Central memory CD8-positive, alpha-beta T cell (primary cell): ENCODE results near the gene CCDC24.

Experiments used
- ATAC-seq: fragments of 150-1000 bp; cut with Tn5 transposase; replicated peaks from 2 replicates; pipeline ENCODE4 v1.10.0; 2022; ENCODE audit warnings: mild to moderate bottlenecking, moderate FRiP score, moderate number of reproducible peaks; ENCODE audit not compliant: poor library complexity, severe bottlenecking; ENCODE audit errors: extremely low read depth
- DNase-seq, 2 donors: peaks; one replicate each; pipeline ENCODE4 v3.0.0; 2021; ENCODE audit warnings: low spot score in 2 of 2
- H3K27ac Mint-ChIP-seq: one replicate; pipeline ENCODE4 v1.8.0; 2022; ENCODE audit warnings: low read depth, mild to moderate bottlenecking, moderate library complexity, mixed read lengths
- H3K27me3 Mint-ChIP-seq: one replicate; pipeline ENCODE4 v1.8.0; 2022; ENCODE audit warnings: mixed read lengths
- H3K36me3 Mint-ChIP-seq: one replicate; pipeline ENCODE4 v1.8.0; 2022; ENCODE audit warnings: mild to moderate bottlenecking, moderate library complexity, mixed read lengths; ENCODE audit not compliant: insufficient read depth
- H3K4me1 Mint-ChIP-seq: one replicate; pipeline ENCODE4 v1.8.0; 2022; ENCODE audit warnings: mixed read lengths
- H3K4me3 Mint-ChIP-seq: one replicate; pipeline ENCODE4 v1.8.0; 2022; ENCODE audit warnings: mild to moderate bottlenecking, moderate library complexity, mixed read lengths
- H3K9me3 Mint-ChIP-seq: one replicate; pipeline ENCODE4 v1.8.0; 2022; ENCODE audit warnings: mixed read lengths

Gene CCDC24

DNA sequence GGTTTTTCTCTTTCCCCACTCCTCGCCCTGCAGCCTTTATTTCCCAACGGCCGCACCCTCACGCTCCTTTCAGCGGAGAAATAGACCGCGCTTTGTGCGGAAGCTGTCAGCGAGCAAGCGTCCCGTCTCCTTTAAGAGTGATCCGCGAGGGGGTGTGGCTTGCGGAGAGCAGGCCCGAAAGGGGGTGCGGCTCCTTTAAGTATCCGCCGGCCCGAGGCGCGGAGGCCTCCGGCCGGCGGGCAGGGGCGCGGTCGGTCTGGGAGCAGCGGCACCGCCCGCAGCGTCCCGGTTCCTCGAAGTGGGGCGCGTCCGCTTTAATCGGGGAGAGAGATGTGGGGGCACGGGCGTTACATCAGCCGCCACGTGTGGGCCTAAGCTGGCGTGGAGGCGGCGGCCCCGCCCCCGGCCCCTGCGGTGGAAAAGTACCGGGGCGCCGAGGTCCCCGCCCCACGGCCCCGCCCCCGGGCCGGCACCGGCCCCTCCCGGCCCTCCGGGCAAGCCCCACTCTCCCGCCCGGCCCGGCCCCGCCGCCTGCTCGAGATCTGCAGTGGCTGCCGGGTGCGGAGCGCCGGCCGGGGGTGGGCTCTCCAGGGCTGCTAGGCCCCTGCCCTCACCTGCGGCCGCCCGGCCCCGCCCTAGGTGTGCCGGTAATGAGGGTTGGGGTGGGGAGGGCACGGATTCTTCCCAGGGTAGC, 38.7 kb downstream of the CCDC24 start:
- Mint-ChIP-seq H3K9me3 (no peaks in the 10 kb centered on the region), H3K4me3 (peak overlapping the region; percentile 83), H3K27ac (peak overlapping the region; percentile 90), H3K36me3 (peaks cover 10% of the 10 kb centered on the region), H3K27me3 (no peaks in the 10 kb centered on the region), H3K4me1 (peaks cover 16% of the 10 kb centered on the region)
- ATAC-seq (peak; percentile 82), DNase-seq (peak; percentile 66 to 69)

DNA sequence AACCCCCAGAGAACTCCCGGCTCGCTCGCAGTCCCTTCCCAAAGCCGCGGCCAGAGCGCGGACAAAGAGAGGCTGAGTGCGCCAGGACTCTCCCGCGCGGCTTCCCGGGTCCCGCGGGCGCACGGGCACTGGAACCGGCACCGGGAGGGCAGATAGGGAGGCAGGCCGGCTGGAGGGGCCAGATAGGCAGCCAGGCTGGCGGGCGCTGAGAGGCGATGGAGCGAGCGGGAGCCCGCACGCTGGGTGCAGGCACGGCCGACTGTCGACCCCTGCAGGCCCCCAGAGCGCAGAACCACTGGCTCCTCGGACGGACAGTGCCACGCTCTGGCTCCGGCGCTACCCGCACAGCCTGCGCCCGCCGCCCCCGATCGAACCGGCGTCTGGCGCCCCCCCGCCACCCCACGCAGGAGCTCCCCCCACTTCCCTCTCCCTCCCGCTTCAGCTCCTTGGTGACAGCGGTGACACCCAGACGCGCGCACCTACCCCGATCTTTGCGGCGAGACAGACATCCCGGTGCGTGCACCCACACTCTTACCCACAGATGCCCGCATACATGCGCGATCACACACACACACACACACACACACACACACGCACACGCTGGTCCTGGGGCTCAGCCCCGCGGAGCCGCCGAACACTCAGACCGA, 39.3 kb downstream of the CCDC24 start:
- H3K4me1 Mint-ChIP-seq, result peaks cover 16% of the 10 kb centered on the region
- DNase-seq, result peak; percentile 26 to 41
- no peaks in the 10 kb centered on the region for H3K27me3 Mint-ChIP-seq
- no peaks in the 10 kb centered on the region for H3K9me3 Mint-ChIP-seq
- ATAC-seq, result peak; percentile 22
- H3K27ac Mint-ChIP-seq, result peak overlapping the region; percentile 74
- H3K4me3 Mint-ChIP-seq, result peak overlapping the region; percentile 83
- H3K36me3 Mint-ChIP-seq, result peaks cover 10% of the 10 kb centered on the region

DNA sequence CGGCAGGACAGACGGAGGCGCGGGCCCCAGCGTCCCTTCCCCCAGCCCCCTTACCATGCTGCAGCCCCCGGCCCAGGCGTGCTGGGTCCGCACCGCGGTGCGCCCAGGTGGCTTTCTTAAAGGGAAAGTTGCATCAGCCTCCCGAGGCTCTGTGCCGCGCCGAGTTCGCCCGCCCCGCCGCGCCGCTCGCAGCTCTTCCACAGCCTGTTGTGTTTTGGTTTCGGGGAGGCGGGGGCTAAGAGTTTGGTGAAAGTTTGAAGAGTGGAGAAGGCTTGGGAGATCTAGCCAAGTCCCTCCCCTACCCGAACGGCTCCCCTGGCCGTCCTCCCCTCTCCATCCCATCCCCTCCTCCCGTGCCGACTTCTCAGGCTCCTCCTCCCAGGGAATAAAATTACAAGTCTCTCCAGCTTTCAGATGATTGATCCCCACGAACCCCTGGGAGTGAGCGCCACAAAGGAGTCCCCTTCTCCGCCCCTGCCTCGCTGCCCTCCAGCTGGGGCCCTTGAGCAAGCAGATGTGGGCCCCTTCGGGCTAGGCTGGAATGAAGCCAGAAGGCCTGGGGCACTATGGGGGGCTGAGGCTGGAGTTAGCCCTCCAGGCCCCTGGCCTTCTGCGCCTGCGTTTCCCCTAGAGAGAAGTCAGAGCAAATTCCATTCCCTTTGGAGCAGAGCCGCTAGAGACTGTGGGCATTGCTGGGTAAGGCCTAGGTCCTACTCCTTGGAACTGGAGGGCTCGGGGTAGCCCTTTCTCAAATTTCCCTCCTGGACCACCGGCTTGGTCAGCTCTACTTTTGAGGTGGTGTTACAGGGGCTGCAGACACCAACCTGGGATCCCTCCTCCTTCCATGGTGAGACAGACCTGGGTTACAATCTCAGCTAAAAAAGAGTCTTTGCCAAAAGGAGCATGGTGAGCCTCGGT, 40.1 kb downstream of the CCDC24 start, which contains the start of gene SLC6A9:
Gene SLC6A9 (minus strand): TSS at position 211 of the 918 bp plus-strand sequence. CDS start 7,185 bp downstream, outside the sequence.
- H3K27ac Mint-ChIP-seq, result peak within 1 kb of the TSS; percentile 74
- H3K36me3 Mint-ChIP-seq, result peaks cover 10% of the 10 kb centered on the region
- DNase-seq (no peak), ATAC-seq (no peak)
- no peaks in the 10 kb centered on the region for H3K27me3 Mint-ChIP-seq
- H3K4me3 Mint-ChIP-seq, result peak within 1 kb of the TSS; percentile 83
- H3K4me1 Mint-ChIP-seq, result peaks cover 19% of the 10 kb centered on the region
- no peaks in the 10 kb centered on the region for H3K9me3 Mint-ChIP-seq

DNA sequence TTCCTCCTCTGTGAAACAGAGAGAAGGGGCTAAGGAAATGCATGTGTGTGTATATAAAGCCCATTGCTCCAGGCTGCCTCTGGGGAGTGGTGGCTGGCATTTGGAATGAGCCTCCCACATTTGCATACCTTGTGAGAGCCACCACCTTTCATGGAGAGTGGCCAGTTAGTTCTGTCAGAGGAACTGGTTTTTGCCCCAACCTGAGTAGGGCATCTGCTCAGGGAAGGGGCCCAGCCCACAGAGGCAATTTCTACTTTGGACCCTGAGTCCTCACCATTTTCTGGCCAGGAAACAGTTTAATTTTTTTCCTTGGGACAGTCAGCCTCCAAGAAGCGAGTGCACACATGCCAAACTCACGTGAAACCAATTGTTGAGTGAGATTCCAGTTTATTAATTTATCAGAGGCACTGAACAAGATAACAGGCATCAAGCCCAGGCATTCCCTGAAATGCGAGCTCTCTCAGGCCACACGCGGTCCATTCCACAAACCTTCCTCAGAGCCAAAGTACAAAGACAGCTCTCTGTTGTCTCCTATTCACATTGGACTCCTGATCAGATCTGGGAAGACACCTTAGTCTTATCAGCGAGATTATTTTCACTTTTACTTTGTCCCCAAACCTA, 40.9 kb downstream of the CCDC24 start:
- Mint-ChIP-seq H3K9me3 (no peaks in the 10 kb centered on the region), H3K4me1 (peaks cover 22% of the 10 kb centered on the region), H3K4me3 (peak overlapping the region; percentile 83), H3K27ac (peak overlapping the region; percentile 13), H3K36me3 (peaks cover 10% of the 10 kb centered on the region), H3K27me3 (no peaks in the 10 kb centered on the region)
- ATAC-seq, result no peak
- no peak for DNase-seq

DNA sequence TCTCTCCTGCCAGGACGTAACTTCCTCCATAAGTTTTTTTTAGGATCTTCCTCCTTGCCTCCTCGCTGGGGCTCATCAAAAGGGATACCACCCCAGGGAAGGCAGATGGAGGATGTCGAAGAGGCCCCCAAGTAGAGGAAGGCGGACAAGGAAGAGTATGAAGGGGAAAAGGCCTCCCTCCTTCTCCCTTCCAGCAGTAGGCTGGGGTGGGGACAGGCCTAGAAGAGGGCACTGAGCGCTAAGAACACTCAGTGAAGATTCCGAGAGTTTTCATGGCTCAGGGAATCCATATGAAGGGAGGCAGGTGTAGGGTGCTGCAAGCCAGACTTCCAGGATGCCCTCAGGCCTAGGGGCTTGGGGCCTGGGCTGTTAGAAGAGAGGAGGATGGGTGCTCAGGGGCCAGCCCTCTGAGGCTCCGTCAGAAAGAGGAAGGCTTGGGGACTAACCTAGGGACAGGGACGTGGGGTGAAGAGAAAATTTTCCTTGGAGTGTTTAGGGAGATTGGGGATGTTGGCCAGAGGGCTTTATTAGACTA, 41.7 kb downstream of the CCDC24 start:
- no peak for DNase-seq
- no peaks in the 10 kb centered on the region for H3K9me3 Mint-ChIP-seq
- H3K4me3 Mint-ChIP-seq, result no peak overlapping the region
- peaks cover 10% of the 10 kb centered on the region for H3K36me3 Mint-ChIP-seq
- peak overlapping the region; percentile 47 for H3K27ac Mint-ChIP-seq
- no peaks in the 10 kb centered on the region for H3K27me3 Mint-ChIP-seq
- peaks cover 22% of the 10 kb centered on the region for H3K4me1 Mint-ChIP-seq
- ATAC-seq, result no peak

- no peak for DNase-seq
- Mint-ChIP-seq H3K4me1 (peaks cover 19% of the 10 kb centered on the region), H3K36me3 (peaks cover 10% of the 10 kb centered on the region), H3K27me3 (no peaks in the 10 kb centered on the region), H3K4me3 (no peak overlapping the region), H3K9me3 (no peaks in the 10 kb centered on the region), H3K27ac (no peak overlapping the region)
- no peak for ATAC-seq
Measured at GRCh38 chr1:44033756-44034155, 42.4 kb downstream of the CCDC24 start.

- peaks cover 10% of the 10 kb centered on the region for H3K36me3 Mint-ChIP-seq
- DNase-seq, result no peak
- no peak overlapping the region for H3K27ac Mint-ChIP-seq
- peaks cover 12% of the 10 kb centered on the region for H3K4me1 Mint-ChIP-seq
- H3K27me3 Mint-ChIP-seq, result no peaks in the 10 kb centered on the region
- no peaks in the 10 kb centered on the region for H3K9me3 Mint-ChIP-seq
- H3K4me3 Mint-ChIP-seq, result no peak overlapping the region
- no peak for ATAC-seq
Measured at GRCh38 chr1:44034423-44034822, 43.0 kb downstream of the CCDC24 start.

DNA sequence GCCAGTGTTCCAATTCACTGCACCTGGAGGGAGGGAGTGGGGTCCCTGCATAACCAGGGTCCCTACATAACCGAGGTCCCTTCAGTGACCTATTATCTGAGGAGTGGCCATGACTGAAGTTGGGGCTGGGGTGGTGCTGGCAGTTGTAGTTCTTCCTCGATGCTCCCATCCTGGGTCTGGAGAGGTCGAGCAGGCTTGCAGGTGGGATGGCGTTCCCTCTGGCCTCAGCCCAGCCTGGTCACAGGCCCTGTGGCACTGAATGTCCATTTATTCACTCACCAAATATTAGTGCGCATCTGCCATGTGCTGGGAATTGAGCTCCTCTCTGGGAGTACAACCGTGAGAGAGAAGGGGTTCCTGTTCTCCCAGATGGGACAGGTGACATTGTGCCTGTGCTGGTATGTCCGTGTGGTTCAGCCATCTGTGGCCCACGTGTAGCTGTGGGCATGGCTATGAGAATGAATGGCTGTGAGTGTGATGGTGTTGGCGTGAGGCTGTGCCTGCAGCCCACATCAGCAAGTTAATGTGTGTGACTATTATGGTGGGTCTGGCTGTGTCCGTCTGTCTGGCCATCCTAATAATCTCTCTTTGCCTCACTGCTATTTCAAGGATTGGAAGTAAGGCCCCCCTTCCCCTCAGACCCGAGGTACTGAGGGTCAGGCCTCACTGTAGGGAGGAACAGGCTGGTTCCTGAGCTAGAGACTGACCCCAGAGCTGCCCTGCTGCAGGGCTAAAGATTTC, 43.7 kb downstream of the CCDC24 start:
- no peak overlapping the region for H3K4me3 Mint-ChIP-seq
- H3K27ac Mint-ChIP-seq, result peak overlapping the region; percentile 65
- no peaks in the 10 kb centered on the region for H3K27me3 Mint-ChIP-seq
- H3K36me3 Mint-ChIP-seq, result peaks cover 8% of the 10 kb centered on the region
- H3K4me1 Mint-ChIP-seq, result peaks cover 5% of the 10 kb centered on the region
- no peaks in the 10 kb centered on the region for H3K9me3 Mint-ChIP-seq
- no peak for ATAC-seq
- no peak for DNase-seq

GRCh38 chr1:44035726-44036408, 44.5 kb downstream of the CCDC24 start:
- peaks cover 5% of the 10 kb centered on the region for H3K4me1 Mint-ChIP-seq
- no peaks in the 10 kb centered on the region for H3K27me3 Mint-ChIP-seq
- H3K9me3 Mint-ChIP-seq, result no peaks in the 10 kb centered on the region
- peaks cover 8% of the 10 kb centered on the region for H3K36me3 Mint-ChIP-seq
- DNase-seq, result no peak
- H3K27ac Mint-ChIP-seq, result peak overlapping the region; percentile 65
- no peak for ATAC-seq
- H3K4me3 Mint-ChIP-seq, result no peak overlapping the region

- Mint-ChIP-seq H3K27ac (no peak overlapping the region), H3K4me1 (peaks cover 5% of the 10 kb centered on the region), H3K9me3 (no peaks in the 10 kb centered on the region), H3K36me3 (peaks cover 2% of the 10 kb centered on the region), H3K27me3 (no peaks in the 10 kb centered on the region), H3K4me3 (no peak overlapping the region)
- ATAC-seq (no peak), DNase-seq (peak; percentile 39)
Measured at GRCh38 chr1:44036409-44037139, 45.2 kb downstream of the CCDC24 start.

DNA sequence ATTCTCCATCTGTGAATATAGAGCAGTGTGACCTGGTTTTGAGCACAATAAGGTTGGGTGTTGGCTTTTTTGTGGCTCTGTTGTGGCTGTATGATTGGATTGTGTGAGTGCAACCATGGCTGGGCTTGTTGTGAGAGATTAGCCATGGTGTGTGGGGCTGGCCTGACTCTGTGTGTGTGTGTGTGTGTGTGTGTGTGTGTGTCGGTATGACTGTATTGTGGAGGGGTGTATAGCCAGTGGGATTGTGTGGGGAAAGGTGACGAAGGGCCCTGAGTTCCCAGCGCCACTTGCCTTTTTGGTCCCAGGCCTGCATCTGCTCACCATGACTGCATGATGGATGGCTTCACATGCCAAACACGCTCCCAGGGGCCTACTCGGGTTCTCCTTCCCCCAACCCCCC, 45.8 kb downstream of the CCDC24 start:
- ATAC-seq (no peak), DNase-seq (no peak)
- no peak overlapping the region for H3K27ac Mint-ChIP-seq
- peaks cover 5% of the 10 kb centered on the region for H3K4me1 Mint-ChIP-seq
- no peaks in the 10 kb centered on the region for H3K36me3 Mint-ChIP-seq
- no peak overlapping the region for H3K4me3 Mint-ChIP-seq
- no peaks in the 10 kb centered on the region for H3K27me3 Mint-ChIP-seq
- H3K9me3 Mint-ChIP-seq, result no peaks in the 10 kb centered on the region
